ENCODE results near the gene OPCML.

OPCML gene

DNA sequence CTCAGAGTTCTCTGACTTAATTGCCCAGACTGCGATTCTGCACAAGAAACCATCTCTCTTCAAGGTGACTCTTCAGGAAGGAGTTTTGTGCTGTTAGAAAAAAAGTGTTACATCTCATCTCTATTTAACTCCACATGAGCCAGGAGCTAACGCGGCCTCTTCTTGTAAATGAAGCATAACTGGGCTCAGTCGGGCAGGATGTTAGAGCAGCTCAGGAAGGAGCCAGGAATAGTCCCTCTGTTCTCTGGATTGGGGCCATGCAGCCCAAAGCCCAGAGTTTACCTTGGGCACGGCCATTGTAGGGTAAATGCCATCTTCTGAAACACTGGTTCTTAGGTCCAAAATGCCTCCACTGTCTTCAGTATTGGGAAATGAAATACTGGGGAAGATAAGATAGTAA, 760.6 kb downstream of the OPCML start:
- DNase-seq: no peak

DNA sequence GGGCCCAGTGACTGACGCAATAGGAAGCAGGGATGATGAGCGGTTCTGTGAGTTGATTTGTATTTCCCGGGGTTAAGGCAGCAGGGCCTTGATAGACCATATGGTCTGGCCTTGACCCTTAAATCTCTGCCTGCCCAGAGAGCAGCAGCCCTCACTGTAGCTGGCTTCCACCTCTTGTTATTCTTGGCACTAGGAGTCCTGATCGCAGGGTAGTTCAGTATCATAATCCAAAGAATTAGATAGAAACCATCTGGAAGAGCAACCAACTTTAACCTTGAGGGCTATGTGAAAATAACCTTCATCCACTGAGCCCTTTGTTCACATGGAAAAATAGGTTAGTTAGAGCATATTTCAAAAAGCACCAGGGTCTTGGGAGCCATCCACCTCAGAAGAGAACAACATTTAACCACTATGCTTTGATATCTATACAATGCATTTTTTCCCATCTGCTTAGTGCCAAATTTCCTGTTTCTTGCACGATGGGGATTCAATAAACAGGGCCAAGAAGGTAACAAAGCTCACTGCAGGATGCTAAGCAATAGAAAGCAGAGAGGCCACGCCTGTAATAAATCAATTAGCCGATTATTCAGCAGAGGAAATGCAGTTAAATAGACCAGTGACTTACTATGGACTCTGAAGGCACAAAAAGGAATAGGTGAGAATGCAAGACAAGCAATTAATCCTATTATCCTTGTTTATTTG, 761.3 kb downstream of the OPCML start:
- DNase-seq: no peak

DNA sequence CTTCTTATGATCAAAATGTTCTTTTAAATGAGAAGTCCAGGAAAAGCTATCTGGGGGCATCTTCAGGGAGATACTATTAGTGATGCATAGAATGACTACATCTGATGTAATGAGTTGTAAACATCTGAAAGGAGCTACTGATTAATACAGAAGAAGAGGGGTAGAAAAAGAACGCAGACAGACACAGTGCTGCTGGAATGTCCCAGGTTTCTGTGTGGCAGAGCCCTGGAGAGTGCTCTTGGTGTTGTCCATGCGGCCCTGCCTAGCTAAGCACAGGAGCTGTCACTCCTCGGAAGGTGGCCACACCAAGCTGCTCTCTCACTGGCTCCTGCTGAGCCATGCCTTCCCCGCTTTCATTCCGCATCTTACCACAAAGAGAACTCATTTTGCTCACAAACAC, 768.8 kb downstream of the OPCML start:
- DNase-seq: no peak

DNA sequence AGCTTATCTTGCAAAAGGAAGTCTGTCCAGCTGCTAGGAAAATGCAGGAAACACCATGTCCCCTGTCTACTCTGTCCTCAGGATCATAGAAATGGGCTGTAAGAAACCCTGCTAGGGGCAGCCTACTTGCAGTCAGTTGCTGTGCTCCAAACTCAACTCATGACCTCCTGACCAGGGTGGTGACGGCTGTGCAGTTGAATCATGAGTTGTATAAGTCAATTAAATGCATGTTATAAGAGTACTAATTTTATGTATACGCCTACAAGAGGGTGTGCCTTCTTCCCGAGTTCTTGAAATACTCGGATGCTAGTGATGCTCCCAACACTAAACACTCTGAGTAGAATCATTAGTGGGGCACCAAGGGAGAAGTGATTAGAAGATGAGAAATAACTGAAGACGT, 776.4 kb downstream of the OPCML start:
- DNase-seq: no peak

DNA sequence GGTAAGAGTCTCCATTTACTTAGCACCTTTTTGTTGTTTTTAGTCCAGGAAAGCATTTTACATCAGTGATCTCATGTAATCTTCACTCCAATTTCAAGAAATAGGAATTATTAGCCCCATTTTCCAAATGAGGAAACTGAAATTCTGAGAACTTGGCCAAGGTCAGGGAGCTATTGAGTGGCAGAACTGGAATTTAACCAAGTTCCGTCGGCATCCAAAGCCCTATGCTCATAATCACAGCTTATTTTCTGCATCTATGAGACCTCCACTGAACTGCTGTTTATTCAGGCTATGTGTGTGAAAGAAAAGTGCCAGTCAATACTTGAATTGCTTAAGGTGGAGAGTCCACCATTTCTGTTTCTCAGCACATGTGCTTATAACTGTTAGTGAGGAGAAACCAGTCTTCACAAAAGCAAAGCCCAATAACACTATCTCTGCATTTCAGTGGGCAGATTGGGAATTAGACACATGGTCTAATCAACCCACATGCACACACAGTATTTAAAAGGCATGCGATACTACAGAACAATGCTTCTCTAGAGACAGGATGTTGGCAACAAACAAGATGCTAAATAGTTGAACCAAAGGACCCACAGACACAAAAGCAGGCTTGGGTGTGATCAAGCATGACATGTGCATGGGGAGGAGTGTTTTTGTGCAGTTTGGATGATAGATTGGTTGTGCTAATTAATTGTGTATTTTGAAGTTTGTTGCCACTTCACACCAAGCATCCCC, 780.6 kb downstream of the OPCML start:
- no peak for DNase-seq

DNA sequence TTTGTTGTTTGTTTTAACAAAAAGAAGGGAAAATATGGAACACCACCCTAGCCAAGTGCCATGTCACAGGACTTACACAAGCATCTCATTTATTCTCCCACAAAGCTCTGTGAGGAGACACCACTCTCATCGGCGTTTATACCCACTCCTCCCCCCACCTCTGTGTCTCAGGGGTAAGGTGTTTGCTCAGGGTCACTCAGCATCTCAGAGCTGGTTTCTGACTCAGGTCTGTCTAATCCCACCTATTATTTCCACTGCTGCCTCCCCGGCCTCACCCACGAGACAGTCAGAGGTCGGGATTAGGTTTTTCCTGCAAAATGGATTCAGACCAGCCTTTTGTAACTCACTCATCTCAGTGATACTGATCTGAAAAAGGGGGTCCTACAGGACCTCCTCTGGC, 786.0 kb downstream of the OPCML start:
- no peak for DNase-seq

DNA sequence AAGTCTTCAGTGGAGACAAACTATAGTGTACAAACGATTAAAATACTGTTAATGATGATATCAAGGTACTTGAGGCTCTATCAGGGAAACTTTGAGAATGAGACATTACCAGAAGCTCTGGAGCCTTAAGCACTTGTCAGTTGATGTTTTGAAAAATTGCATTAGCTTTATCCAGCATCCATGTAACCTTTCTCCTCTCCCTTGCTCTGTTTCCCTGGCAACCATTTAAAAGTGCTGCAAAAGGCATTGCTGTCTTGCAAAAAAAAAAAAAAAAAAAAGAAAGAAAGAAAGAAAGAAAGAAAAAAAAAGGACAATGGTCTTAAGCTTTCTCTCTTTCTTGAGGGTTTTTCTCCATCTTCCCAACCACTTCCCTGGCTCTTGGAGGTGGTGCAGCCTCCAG, 787.0 kb downstream of the OPCML start:
- DNase-seq: no peak

DNA sequence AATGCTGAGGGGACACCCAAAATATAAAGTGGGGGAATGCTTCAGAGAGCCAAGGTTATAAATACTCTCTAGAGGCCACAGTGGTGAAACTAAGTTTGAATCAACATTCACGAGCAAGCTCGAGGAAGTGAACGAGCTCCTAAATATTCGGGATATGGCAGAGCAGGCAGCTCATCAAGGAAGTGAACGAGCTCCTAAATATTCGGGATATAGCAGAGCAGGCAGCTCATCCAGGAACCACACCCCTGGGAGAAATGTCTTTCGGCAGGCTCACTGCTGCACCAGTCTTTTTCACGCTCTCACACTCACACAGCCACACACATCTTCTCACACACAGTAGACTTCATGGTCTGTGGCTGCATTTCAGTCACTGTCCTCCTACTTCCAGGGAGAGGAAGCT, 787.5 kb downstream of the OPCML start:
- DNase-seq: no peak

DNA sequence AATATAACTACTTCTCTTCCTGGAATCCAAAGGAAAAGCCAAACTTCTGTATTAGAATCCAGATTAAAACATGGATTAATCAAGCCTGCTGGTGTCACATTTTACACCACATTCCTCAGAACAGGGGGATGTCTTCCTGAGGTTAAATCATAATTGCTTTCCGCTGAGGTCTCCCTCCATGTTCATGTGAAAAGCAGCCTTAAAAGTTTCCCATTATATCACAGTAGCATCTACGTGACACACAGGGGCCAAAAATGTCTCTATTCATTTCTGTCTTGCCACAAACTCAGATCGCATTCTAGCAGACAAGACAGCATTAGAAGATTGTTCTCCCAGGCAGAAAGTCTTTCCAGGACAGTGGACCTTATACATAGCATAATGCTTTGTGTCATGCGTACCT, 788.7 kb downstream of the OPCML start:
- no peak for DNase-seq

DNA sequence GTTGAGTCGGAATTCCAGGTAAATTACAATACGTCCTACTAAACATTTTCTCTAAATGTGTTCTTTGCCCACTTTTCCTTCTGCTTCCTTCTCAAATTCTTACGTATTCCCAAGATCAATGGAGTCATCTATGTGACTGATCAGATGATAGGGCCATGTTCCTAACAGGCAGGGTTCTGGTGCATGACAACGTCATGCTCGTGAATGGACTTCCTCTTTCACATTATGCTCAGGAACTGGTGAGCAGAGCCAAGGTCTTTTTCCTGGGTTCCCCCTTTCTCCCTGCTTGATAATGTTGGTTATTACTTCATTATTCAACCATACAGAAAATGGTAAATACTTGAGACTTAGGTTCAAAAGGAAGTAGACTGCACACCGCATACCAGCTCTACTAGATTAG, 789.4 kb downstream of the OPCML start:
- DNase-seq: no peak

DNA sequence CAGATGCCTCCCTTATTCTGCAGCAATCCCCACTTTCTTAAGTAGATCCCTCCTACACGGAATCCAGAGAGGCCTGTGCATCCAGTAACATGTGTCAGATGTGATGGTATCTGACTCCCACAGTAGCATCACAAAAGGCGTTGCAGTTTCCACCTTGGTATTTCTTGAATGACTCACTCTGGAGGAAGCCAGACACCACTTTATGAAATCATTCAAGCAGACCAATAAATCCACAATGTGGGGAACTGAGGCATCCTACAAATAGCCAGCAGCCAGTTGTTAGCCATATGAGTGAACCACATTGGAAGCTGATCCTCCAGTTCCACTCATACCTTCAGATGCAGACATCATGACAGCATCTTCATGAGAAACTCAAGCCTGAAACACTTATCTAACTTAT, 798.1 kb downstream of the OPCML start:
- no peak for DNase-seq

DNA sequence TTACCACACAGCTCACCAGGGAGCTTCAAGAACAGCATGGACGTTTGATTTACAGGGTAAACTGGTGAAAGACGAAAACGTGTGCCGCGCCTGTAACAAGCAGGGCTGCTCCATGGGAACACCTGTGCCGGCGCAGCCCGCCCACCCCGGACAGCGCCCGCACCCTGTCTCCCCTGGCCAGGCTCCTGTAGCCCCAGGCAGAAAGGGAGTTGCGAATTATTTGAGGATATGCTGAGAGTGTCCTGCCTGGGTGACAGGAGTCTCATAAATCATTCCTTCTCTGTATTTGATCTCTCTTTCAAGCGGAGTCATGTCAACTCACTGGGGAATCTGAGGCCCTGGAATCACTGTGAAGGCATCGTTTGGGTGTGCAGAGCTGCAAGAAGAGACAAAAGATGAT, 804.3 kb downstream of the OPCML start:
- no peak for DNase-seq

DNA sequence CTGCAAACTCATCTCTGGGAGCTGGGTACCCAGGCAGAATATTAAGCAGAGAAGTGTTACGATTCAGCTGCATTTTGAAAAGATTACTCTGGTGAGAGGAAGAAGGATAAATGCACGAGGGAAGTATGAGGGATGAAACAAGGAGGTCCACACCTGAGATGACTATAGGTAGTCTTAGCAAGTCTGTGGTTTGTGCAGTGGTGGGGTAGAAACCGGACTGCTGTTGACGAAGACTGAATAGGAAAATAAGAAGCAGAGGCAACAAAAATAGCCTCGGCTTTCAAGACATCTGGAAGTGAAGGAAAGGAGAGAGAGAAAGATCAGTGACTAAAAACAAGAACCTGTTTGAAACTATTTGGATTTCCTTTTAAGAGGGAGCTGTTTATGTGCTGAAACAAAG, 810.8 kb downstream of the OPCML start:
- DNase-seq: no peak

DNA sequence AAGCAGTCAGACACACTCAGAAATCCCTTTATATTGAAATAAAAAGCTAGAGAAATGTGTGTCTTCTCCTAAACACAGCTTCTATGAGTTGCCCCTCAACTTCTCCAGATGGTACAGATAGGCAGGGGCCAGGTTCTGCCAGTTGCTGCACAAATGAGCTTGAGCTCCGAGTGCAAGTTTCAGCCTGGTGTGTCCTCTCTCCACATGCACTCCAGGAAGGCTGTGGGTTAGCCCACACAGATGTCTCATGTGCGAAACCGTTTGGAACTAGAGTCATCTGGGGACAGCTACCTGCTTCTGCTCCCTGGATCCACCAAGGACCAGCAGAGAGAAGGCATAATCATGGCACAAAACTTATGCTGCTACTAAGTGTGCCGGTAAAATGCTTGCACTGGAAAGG, 812.6 kb downstream of the OPCML start:
- DNase-seq: no peak

DNA sequence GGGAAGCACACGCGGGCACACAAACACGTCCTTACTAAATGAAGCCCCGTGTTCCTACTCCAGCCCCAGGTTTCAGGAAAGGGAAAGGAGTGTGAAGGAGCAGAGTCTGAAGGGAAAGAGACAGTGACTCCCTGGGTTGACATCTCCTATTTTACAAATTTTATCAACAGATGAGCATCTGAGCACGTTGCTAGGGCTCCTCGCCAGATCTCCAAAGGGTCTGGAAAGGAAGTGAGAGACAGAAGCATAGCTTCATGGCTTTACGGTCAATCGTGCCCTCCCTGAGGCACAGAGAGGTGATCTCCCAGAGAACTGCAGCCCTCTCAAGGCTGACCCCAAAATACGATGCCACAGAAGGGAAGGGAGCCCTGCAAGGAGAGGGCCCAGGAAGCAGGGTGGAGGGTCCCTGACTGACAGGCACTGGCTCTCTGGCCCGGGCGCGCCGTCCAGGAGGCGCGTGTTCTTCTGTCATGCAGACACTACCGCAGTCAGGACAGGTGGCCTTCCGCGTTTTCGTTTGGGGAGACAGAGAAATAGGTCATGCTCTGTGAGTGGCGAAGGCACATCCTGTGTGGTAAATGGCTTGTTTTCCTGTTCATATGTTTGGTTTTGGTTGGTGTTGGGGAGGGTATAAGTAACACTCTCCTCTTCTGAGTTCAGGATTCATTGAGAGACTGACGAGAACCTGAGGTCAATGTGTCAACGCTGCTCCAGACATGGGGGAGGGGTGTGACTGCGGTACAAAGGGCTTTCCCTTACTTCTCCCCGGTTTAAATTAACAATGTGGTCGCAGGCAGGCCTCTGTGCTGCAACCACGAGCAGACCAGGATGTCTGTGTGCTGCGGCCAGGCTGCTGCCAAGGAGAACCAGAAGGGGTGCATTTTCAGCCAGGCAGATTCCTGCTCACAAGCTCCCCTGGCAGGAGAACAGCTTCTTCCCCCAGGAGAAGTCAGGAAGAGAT, 813.3 kb downstream of the OPCML start:
- no peak for DNase-seq

DNA sequence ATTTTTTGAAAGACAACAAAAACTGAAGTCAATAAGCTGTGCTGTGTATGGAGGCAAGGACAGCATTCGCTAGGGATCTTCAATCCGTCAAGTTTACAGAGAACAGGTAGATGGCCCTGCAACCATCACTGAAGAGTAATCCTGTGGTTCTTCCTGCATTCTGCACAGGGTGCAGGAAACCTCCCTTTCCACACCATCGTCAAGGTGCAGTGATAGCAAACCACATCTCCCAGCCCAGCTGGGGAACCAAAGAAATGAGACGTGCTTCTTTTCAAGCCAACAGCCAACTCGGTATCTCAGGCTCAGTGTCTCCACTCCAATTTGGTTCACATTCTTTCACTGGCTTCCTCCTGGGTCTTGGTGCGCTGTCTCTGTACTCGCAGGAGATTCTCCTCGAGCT, 814.5 kb downstream of the OPCML start:
- DNase-seq: no peak

DNA sequence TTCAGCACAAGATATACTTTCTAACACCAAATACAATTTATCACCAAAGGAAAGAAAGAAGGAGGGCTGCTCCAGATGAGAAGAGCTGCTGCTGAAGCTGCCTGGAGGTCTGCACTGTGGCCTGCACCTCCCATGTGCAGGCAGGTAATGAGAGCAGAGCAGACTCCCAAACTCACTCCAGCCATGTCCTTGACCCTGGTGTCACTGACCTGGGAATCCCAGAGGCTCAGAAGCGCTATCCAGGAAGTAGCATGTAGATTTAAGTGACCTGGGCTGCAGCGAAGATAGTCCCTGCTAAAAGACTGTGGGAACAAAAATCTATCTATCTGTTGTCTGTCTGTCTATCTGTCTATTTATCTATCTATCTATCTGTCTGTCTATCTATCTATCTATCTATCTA, 816.3 kb downstream of the OPCML start:
- no peak for DNase-seq

DNA sequence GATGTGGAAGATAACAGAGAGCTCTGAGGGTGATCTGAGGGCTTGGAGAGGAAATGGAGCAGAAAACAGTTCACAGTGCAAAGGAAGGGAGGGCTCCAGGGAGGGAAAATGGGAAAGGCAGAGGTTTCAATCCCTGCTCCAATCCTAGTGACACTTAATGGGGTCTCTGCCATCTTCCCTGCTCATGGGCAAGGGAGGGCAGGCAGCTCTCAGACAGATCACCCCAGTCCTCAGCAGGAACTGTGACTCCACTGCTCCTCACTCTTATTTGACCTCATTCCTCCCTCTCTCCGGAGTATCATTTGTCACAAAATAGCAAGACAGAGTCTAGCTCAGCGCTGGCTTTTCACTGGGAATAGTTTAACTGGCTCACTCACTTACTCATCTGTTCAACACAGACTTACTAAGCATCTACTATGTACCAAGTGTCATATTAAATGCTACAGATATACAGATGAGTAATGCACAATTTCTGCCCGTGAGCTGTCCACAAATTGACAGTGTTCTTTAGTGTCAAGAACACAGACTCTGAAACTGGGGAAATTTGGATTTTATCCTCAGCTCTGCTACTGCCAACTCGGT, 817.4 kb downstream of the OPCML start:
- DNase-seq: no peak

DNA sequence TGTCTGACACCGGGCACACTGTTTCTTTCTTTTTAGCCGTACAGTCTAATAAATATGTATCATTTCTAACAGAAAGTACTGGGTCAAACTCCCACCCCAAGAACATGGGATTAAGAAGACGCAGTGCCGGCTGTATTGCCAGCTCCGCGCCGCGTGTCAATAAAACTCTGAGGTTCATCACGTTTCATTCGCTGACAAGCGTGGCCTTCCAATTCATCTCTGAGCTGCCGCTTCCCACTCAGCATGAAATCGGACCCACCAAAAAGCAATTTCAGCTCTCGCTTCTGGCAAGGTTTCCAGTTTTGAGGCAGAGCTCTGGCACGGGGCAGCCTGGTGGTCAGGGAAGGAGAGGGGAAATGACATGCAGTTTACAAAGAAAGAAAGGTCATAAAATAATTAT, 819.8 kb downstream of the OPCML start:
- no peak for DNase-seq

DNA sequence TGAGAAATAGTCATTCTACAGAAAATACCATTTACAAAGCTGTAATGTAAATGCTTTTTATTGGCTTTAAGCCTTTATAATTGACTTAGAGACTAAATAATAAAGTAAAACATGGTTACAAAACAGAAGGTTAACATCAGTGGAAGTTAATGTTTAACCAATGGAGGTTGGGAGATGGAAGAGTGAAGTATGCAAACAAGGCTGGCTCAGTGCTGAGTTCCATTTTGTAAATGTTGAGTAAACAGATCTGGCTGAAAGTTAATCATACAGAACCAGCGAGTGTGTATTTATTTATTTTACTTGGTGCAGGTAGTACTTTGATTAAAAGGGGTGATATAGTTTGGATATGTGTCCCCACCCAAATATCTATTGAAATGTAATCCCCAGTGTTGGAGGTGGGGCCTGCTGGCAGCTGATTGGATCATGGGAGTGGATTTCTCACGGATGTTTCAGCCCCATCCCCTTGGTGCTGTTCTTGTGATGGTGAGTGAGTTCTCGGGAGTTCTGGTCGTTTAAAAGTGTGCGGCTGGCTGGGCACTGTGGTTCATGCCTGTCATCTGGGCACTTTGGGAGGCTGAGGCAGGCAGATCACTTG, 827.4 kb downstream of the OPCML start:
- no peak for DNase-seq

DNA sequence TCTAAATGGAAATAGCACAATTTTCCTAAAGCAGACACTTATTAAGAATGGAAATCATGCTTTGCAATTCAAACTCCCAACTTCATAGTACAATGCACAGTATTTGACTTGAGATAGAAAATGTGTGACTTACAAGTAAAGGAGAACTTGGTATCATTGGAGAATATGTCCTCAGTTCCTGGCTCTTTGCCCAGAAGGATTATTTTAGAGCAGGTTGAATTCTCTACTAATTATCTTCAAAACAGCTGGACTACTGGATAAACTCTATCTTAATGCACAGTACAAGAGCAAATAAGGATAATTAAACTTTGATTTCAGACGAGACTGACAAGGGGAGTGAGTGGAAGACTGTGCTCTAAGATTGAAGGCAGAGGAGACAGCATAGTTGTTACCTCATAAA, 839.4 kb downstream of the OPCML start:
- no peak for DNase-seq

DNA sequence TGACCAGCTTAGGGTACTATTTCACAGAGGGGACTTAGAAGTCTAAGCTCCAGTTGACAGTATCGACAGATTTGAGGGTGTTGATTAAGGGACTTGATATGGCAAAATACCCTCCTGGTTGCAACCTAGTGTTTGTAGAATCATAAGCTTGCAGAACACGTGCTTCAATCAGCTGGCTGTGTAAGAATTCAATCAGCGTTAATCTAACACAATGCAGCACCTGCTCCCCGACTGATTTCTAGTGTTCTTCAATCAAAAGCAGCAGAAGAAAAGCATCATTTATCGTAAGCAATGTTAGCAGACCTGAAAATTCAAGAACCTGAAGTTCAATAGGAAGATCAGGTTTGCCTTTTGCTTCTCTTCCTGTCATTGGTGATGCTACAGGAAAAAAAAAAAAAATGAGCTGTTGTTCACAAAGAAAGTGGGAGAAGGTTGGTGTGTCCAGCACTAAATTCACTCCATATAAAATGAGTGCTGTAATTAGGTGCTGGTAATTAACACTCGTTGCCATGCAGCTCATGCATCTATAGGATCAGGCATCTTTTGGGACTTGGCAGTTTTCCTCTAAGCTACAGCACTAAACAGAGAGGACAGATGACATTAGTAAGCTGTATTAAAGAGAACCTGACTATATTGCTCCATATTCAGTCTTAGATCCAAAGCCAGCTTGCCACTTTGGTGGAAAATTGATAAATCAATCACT, 840.3 kb downstream of the OPCML start:
- no peak for DNase-seq

All from inflammatory macrophage treated with lipopolysaccharide for 4 hours (primary cell).